C4-2B (cell line): Measurements from ENCODE around the gene PDF.
A peak's percentile ranks its signal among the peaks of the same experiment; 100 is the strongest.
"Not testable (repeated sequence)": the region's sequence is repeated elsewhere in the genome, so short reads cannot be mapped to it uniquely, and the experiment has no call there.

ENCODE experiments used
- H3K27ac ChIP-seq: fragments of 450-650 bp; 2 replicates; pipeline ENCODE4 v1.5.1; 2017
- ZFX ChIP-seq: fragments of 450-650 bp; IDR thresholded peaks from 2 replicates; pipeline ENCODE4 v1.6.1; 2017
- TF ChIP-seq, protein P1 (sequence below): fragments of 450-650 bp; conservative IDR thresholded peaks from 2 replicates; pipeline ENCODE4 v1.5.1; 2017; ENCODE audit warnings: mild to moderate bottlenecking

Gene PDF

DNA sequence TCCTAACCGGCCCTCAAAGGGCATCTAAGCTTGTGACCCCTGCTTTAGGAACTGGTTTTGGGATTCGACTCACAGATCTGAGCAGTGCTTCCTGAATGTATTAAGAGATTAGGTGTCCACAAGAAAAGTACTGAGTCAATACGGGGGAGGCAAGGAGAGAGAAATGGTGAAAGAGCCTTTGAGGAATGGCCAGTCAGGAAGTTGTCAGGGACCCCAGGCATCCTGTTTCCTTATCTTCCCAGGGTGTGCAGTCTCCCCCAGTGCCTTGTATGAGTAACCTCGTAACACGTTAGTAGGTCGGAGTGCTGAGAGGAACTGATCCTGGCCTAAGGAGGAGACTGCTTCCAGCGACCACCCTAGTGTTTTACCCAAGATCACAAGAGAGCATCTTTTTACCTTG, 37.6 kb upstream of the PDF start:
- no peak overlapping the region for H3K27ac ChIP-seq
- no peak for TF ChIP-seq ZFX
- TF ChIP-seq, protein P1, sequence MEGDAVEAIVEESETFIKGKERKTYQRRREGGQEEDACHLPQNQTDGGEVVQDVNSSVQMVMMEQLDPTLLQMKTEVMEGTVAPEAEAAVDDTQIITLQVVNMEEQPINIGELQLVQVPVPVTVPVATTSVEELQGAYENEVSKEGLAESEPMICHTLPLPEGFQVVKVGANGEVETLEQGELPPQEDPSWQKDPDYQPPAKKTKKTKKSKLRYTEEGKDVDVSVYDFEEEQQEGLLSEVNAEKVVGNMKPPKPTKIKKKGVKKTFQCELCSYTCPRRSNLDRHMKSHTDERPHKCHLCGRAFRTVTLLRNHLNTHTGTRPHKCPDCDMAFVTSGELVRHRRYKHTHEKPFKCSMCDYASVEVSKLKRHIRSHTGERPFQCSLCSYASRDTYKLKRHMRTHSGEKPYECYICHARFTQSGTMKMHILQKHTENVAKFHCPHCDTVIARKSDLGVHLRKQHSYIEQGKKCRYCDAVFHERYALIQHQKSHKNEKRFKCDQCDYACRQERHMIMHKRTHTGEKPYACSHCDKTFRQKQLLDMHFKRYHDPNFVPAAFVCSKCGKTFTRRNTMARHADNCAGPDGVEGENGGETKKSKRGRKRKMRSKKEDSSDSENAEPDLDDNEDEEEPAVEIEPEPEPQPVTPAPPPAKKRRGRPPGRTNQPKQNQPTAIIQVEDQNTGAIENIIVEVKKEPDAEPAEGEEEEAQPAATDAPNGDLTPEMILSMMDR: no peak

- TF ChIP-seq, protein P1: no peak
- TF ChIP-seq ZFX: no peak
- no peak overlapping the region for H3K27ac ChIP-seq
Observed at GRCh38 chr16:69366431-69366830, 36.0 kb upstream of the PDF start.

DNA sequence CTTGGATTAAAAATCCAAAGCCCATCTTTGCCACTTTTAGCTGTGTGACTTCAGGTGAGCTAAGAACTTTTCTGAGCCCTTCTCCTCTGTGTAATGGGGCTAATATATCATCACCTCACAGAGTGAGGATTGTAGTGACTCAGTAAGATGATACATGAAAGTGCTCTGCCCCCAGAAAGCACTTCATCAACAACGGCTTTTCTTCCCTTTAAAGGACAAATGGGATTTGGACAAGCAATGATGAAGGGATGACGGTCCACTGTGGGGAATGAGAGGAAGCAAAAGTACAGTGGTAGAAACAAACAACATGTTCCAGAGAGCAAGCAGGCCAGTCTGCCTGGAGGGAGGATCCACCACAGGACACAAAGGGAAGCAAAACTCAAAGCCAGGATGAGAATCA, 35.5 kb upstream of the PDF start:
- no peak for TF ChIP-seq ZFX
- TF ChIP-seq, protein P1: no peak

GRCh38 chr16:69364088-69364487, 33.7 kb upstream of the PDF start:
- no peak for TF ChIP-seq ZFX
- H3K27ac ChIP-seq: no peak overlapping the region

More for the DNA sequence above, 35.5 kb upstream of the PDF start:
- H3K27ac ChIP-seq: no peak overlapping the region

DNA sequence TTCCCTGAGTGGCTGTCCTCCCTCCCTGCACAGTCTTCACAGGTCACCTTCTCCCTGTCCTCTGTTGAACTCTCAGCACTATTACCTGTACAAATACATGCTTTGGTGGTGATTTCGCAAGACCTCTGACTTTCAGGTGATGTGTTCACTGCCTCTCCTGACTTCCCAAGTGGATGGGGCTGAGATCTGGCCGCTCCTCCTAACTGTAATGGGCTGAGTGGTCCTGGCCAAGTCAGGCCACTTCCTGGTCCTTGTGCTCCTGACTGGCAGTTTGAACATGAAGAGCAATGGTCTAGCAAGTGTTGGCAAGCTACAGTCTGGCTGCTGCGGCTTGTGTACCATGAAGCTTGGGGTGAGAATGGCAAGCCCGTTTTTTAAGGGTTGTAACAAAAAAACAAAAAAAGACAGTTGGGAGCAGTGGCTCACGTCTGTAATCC, 32.9 kb upstream of the PDF start:
- no peak for TF ChIP-seq ZFX
- TF ChIP-seq, protein P1: no peak
- no peak overlapping the region for H3K27ac ChIP-seq

GRCh38 chr16:69360070-69360469, 29.7 kb upstream of the PDF start:
- H3K27ac ChIP-seq: not testable (repeated sequence)

- H3K27ac ChIP-seq: peak within 1 kb of the TSS; percentile 53
- TF ChIP-seq, protein P1: no peak
- no peak for TF ChIP-seq ZFX
Observed at GRCh38 chr16:69351309-69352027, 21.1 kb upstream of the PDF start, which contains the start of gene TMED6. TSS of gene TMED6 (minus strand) at chr16:69351786. CDS start at chr16:69351753, 33 bp downstream.

DNA sequence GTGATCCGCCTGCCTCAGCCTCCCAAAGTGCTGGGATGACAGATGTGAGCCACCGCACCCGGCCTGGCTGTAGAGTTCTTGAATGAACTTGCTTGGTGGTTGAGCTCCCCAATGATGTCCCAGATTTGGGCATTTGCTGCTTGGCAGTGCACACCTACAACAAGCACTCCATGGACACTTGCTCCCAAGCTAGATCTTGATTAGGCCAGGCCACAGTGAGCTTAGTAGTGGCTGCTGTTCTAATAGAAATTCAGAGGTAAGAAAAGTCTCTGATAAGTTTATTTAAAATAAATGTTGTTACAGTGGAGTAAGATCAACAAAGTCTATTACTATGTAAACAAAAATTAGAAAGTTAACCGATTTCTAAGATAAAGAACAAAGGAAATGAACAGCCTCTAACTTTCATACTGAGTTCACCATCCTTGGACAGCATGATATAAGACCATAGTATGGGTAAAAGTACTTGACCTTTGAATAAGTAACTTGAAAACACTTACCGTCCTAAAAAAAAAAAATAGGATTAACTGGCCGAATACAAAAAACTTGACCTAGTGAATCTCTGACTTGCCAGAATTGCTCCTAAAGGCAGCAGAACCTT, 20.2 kb upstream of the PDF start:
- no peak for TF ChIP-seq ZFX
- TF ChIP-seq, protein P1: no peak
- H3K27ac ChIP-seq: peak overlapping the region; percentile 53
